ENCODE results near the gene EDC3. TPM values are rescaled to one million over a fixed set of nuclear protein-coding genes. Genes with fewer than 3 reads are reported as not detected.

EDC3 gene
- total RNA-seq, 4 donors from 2014 or later, result 10.5 to 20.4 (median 15.0) TPM

- TF ChIP-seq, protein P1, sequence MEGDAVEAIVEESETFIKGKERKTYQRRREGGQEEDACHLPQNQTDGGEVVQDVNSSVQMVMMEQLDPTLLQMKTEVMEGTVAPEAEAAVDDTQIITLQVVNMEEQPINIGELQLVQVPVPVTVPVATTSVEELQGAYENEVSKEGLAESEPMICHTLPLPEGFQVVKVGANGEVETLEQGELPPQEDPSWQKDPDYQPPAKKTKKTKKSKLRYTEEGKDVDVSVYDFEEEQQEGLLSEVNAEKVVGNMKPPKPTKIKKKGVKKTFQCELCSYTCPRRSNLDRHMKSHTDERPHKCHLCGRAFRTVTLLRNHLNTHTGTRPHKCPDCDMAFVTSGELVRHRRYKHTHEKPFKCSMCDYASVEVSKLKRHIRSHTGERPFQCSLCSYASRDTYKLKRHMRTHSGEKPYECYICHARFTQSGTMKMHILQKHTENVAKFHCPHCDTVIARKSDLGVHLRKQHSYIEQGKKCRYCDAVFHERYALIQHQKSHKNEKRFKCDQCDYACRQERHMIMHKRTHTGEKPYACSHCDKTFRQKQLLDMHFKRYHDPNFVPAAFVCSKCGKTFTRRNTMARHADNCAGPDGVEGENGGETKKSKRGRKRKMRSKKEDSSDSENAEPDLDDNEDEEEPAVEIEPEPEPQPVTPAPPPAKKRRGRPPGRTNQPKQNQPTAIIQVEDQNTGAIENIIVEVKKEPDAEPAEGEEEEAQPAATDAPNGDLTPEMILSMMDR (IDR thresholded peaks at IDR 0.05; ENCODE audit: low read depth), result no peak
Measured at GRCh38 chr15:74614744-74615507, 80.9 kb downstream of the EDC3 start.

GRCh38 chr15:74613953-74614743 is 81.7 kb downstream of the EDC3 start:
- TF ChIP-seq, protein P1 (IDR thresholded peaks at IDR 0.05; ENCODE audit: low read depth), result no peak

- TF ChIP-seq, protein P1 (IDR thresholded peaks at IDR 0.05; ENCODE audit: low read depth), result no peak
Measured at GRCh38 chr15:74613089-74613952, 82.5 kb downstream of the EDC3 start.

GRCh38 chr15:74612677-74613076 is 83.1 kb downstream of the EDC3 start:
- TF ChIP-seq, protein P1 (IDR thresholded peaks at IDR 0.05; ENCODE audit: low read depth), result no peak

- TF ChIP-seq, protein P1 (IDR thresholded peaks at IDR 0.05; ENCODE audit: low read depth), result no peak
Measured at GRCh38 chr15:74611834-74612233, 84.0 kb downstream of the EDC3 start.

- TF ChIP-seq, protein P1 (IDR thresholded peaks at IDR 0.05; ENCODE audit: low read depth), result no peak
Measured at GRCh38 chr15:74611341-74611740, 84.5 kb downstream of the EDC3 start.
